ENCODE data around the gene SEMA3D. TPM values are rescaled to one million over a fixed set of nuclear protein-coding genes. Genes with fewer than 3 reads are reported as not detected.

The SEMA3D gene
- total RNA-seq, 4 donors from 2014 or later: 0.06 to 3.8 (median 0.14) TPM

DNA sequence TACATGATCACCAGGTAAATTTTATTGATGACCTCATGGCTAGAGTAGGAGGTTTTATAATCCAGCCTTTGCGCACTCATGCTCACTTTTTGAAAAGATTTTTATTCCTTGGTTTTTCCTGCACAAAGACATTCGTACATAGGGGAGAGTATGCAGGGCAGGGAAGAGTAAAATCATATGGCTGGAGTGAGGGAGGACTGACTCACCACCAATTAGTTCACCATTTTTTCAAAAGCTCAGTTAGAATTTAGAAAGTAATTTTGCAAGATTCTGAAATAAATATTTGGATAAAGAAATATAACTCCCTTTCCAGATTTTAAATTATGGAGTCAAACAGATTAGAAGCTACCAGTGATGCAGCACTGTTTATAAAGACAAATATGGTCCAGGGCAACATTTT is 111.9 kb downstream of the SEMA3D start:
- no peak overlapping the region for H3K4me3 ChIP-seq
- intact Hi-C loops (cut with DNase I): no loop called here
- TF ChIP-seq, protein P1, sequence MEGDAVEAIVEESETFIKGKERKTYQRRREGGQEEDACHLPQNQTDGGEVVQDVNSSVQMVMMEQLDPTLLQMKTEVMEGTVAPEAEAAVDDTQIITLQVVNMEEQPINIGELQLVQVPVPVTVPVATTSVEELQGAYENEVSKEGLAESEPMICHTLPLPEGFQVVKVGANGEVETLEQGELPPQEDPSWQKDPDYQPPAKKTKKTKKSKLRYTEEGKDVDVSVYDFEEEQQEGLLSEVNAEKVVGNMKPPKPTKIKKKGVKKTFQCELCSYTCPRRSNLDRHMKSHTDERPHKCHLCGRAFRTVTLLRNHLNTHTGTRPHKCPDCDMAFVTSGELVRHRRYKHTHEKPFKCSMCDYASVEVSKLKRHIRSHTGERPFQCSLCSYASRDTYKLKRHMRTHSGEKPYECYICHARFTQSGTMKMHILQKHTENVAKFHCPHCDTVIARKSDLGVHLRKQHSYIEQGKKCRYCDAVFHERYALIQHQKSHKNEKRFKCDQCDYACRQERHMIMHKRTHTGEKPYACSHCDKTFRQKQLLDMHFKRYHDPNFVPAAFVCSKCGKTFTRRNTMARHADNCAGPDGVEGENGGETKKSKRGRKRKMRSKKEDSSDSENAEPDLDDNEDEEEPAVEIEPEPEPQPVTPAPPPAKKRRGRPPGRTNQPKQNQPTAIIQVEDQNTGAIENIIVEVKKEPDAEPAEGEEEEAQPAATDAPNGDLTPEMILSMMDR (IDR thresholded peaks at IDR 0.05): no peak
- TF ChIP-seq POLR2A (IDR thresholded peaks at IDR 0.05): no peak
- no peak overlapping the region for H3K27ac ChIP-seq
- no peaks in the 10 kb centered on the region for H3K36me3 ChIP-seq
- H3K4me1 ChIP-seq: no peaks in the 10 kb centered on the region
- no peak for DNase-seq
- 72 to 73% methylated on average over 2 of the region's 2 CpGs for WGBS, 2 donors
- H3K27me3 ChIP-seq: no peaks in the 10 kb centered on the region
- no peaks in the 10 kb centered on the region for H3K9me3 ChIP-seq

DNA sequence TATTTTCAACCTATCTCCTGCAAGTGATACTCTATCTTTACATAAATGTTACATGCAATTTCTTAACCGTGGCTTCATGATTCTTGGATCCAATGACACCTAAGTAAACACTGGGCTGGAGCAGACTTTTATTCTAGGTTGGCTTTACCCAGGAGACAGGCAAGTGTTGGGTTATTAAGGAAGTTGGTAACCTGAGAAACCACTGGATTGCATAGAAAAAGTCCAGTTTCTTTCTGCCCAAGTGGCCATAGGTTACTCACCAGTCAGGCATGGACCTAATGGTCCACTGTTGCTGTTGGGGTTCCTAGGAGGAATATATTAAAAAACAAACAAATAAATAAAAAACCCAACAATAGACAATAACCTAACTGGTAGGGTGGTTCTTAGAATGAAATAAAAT is 112.8 kb downstream of the SEMA3D start:
- Histone ChIP-seq H3K4me3 (no peak overlapping the region), H3K27ac (no peak overlapping the region), H3K27me3 (no peaks in the 10 kb centered on the region), H3K9me3 (no peaks in the 10 kb centered on the region), H3K36me3 (no peaks in the 10 kb centered on the region), H3K4me1 (no peaks in the 10 kb centered on the region)
- no peak for TF ChIP-seq POLR2A (IDR thresholded peaks at IDR 0.05)
- TF ChIP-seq, protein P1 (IDR thresholded peaks at IDR 0.05): no peak
- no peak for DNase-seq
- 50 to 60% methylated on average over 1 of the region's 1 CpG for WGBS, 2 donors
- intact Hi-C loops (cut with DNase I): no loop called here

DNA sequence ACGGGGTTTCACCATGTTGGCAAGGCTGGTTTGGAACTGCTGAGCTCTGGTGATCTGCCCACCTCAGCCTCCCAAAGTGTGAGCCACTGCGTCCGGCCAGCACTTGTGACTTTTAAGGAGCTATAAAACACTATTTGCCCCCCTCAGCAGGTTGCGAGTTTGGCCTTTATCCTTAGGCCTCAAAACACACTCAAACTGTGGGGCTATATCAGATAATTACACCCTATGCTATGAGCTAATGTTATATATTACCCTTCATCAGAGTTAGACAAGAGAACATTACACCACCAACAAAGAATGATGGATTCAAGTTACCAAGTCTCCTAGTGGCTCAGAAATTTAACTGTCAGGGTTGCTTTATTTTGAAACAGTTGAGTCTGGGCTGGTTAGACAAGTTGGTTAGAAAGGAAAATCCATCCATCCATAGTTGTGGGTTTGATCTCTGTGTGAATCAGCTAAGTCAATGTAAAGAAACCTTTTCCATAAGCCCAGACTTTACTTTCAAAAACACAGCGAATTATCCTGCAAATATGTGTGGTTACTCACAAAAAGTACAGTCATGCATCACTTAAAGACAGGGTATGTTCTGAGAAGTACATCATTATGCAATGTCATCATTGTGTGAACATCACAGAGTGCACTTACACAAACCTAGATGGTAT is 115.8 kb downstream of the SEMA3D start:
- DNase-seq: no peak
- intact Hi-C loops (cut with DNase I): no loop called here
- no peak for TF ChIP-seq POLR2A (IDR thresholded peaks at IDR 0.05)
- 74 to 81% methylated on average over 5 of the region's 5 CpGs for WGBS, 2 donors
- H3K27me3 ChIP-seq: no peaks in the 10 kb centered on the region
- no peaks in the 10 kb centered on the region for H3K4me1 ChIP-seq
- H3K27ac ChIP-seq: no peak overlapping the region
- no peak overlapping the region for H3K4me3 ChIP-seq
- H3K9me3 ChIP-seq: no peaks in the 10 kb centered on the region
- no peaks in the 10 kb centered on the region for H3K36me3 ChIP-seq

DNA sequence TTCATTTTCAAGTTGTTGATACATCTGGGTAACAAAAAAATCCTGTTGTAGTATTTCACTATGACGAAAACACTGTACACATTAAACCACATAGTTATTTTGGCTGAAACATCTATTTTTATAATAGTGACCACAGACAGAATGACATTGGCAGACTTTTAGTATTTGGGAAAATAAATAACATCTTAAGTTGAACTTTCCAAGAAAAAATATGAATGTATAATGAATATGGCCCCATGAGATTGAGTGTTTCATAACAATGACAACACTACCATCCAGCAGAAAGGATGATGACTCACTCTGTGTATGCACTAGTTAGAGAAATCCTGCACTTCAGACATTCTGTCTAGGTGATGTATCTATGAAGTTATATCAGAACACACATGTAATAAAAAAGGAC is 118.1 kb downstream of the SEMA3D start:
- intact Hi-C loops (cut with DNase I): no loop called here
- no peak for DNase-seq
- Histone ChIP-seq H3K27ac (no peak overlapping the region), H3K4me1 (no peaks in the 10 kb centered on the region), H3K27me3 (no peaks in the 10 kb centered on the region), H3K4me3 (no peak overlapping the region), H3K9me3 (no peaks in the 10 kb centered on the region), H3K36me3 (no peaks in the 10 kb centered on the region)
- TF ChIP-seq, protein P1 (IDR thresholded peaks at IDR 0.05): no peak
- no peak for TF ChIP-seq POLR2A (IDR thresholded peaks at IDR 0.05)
- 68 to 75% methylated on average over 1 of the region's 1 CpG for WGBS, 2 donors

DNA sequence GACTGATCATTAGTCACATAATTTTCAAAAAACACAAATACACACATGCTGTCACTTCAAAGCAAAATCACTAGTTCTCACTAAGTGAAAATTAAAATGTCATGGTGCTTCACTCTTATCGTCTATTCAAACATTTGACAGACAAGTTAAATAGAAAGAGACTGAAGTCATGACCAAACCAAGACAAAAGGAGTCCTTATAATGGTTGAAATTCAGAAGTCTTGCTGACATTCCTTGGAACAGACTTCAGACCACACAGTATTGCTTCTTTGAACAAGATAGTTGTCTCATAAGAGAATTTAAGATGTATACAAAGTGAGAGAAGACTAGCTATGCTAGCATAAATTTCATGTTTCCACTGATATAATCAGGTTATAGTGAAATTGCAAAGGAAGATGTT is 119.5 kb downstream of the SEMA3D start:
- intact Hi-C loops (cut with DNase I): no loop called here
- no peak for TF ChIP-seq POLR2A (IDR thresholded peaks at IDR 0.05)
- TF ChIP-seq, protein P1 (IDR thresholded peaks at IDR 0.05): no peak
- 58 to 70% methylated on average over 1 of the region's 1 CpG for WGBS, 2 donors

More for the DNA sequence above, 119.5 kb downstream of the SEMA3D start:
- Histone ChIP-seq H3K27me3 (no peaks in the 10 kb centered on the region), H3K27ac (no peak overlapping the region), H3K36me3 (no peaks in the 10 kb centered on the region), H3K4me1 (no peaks in the 10 kb centered on the region), H3K4me3 (no peak overlapping the region), H3K9me3 (no peaks in the 10 kb centered on the region)
- no peak for DNase-seq

Data from esophagus squamous epithelium (tissue), 5 donors.